ENCODE data around the gene RPL5.

DNA sequence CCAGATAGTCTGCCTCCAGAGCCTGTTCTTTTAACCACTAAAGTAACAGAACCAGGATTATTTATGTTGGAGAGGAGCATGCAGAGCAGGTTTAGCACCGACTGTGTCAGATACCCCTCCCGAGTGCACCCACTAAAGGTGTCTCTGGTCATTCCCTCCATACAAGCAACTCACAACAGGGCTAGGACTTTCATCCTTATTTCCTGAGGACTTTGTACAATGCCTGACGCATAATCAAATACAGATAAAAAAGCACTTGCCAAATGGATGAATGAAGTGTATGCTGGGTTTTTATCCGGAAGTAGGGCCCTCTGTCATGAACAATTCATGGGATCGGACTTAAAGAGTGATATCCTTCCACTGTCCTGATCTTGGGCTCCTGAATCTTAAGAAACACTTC is 26.0 kb downstream of the RPL5 start:
- TF ChIP-seq, protein P1, sequence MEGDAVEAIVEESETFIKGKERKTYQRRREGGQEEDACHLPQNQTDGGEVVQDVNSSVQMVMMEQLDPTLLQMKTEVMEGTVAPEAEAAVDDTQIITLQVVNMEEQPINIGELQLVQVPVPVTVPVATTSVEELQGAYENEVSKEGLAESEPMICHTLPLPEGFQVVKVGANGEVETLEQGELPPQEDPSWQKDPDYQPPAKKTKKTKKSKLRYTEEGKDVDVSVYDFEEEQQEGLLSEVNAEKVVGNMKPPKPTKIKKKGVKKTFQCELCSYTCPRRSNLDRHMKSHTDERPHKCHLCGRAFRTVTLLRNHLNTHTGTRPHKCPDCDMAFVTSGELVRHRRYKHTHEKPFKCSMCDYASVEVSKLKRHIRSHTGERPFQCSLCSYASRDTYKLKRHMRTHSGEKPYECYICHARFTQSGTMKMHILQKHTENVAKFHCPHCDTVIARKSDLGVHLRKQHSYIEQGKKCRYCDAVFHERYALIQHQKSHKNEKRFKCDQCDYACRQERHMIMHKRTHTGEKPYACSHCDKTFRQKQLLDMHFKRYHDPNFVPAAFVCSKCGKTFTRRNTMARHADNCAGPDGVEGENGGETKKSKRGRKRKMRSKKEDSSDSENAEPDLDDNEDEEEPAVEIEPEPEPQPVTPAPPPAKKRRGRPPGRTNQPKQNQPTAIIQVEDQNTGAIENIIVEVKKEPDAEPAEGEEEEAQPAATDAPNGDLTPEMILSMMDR (conservative IDR thresholded peaks at IDR 0.05; ENCODE audit: low read length), result no peak
- no peak for TF ChIP-seq EZH2phosphoT487 (IDR thresholded peaks at IDR 0.05; ENCODE audit: borderline replicate concordance, low read depth, low read length)

Measured in OCI-LY7 (cell line).